Omental fat pad (tissue), 4 donors: ENCODE measurements around the gene PPP5C. TPM values are rescaled to one million over a fixed set of nuclear protein-coding genes. Genes with fewer than 3 reads are reported as not detected.
"Not testable (repeated sequence)": the region's sequence is repeated elsewhere in the genome, so short reads cannot be mapped to it uniquely, and the experiment has no call there.

Experiments
- ATAC-seq: fragments of 150-250 bp; one replicate; pipeline ENCODE4 v1.9.1; 2016; ENCODE audit warnings: mild to moderate bottlenecking, moderate library complexity; ENCODE audit not compliant: low FRiP score
- DNase-seq: peaks from one replicate; pipeline ENCODE4 v3.0.0-alpha.2; 2019; ENCODE audit warnings: low spot score
- CTCF ChIP-seq, 3 donors: fragments of 450-650 bp; IDR thresholded peaks; one replicate each; pipeline ENCODE4 v1.5.1; 2016 to 2017; ENCODE audit warnings: antibody characterized with exemption in 3 of 3, mild to moderate bottlenecking in 3 of 3, moderate library complexity in 2 of 3
- total RNA-seq, 4 donors: library from RNA; depleted of rRNA; stranded (reverse); fragments of >200 nt; gene quantifications; one replicate each; pipeline ENCODE4 v1.1.0, GENCODE V29; 2016

The PPP5C gene
- total RNA-seq, 4 donors from 2014 or later: 43.2 to 63.8 (median 49.5) TPM

GRCh38 chr19:46319613-46320012 is 27.3 kb upstream of the PPP5C start:
- ATAC-seq: no peak
- no peak for DNase-seq

GRCh38 chr19:46320559-46320958 is 26.3 kb upstream of the PPP5C start:
- ATAC-seq: no peak
- no peak for TF ChIP-seq CTCF (IDR thresholded peaks at IDR 0.05)
- DNase-seq: no peak

More at GRCh38 chr19:46319613-46320012, 27.3 kb upstream of the PPP5C start:
- TF ChIP-seq CTCF (IDR thresholded peaks at IDR 0.05): no peak

GRCh38 chr19:46321653-46322052 is 25.2 kb upstream of the PPP5C start:
- DNase-seq (no peak), ATAC-seq (no peak)
- no peak for TF ChIP-seq CTCF (IDR thresholded peaks at IDR 0.05)

- DNase-seq, ATAC-seq: not testable (repeated sequence)
Observed at GRCh38 chr19:46323227-46323626, 23.7 kb upstream of the PPP5C start.

- no peak for TF ChIP-seq CTCF (IDR thresholded peaks at IDR 0.05)
- DNase-seq (no peak), ATAC-seq (no peak)
Observed at GRCh38 chr19:46324277-46324676, 22.6 kb upstream of the PPP5C start.

GRCh38 chr19:46326608-46327007 is 20.3 kb upstream of the PPP5C start:
- DNase-seq: no peak
- TF ChIP-seq CTCF (IDR thresholded peaks at IDR 0.05): no peak
- no peak for ATAC-seq

GRCh38 chr19:46328079-46328478 is 18.8 kb upstream of the PPP5C start:
- TF ChIP-seq CTCF (IDR thresholded peaks at IDR 0.05): no peak
- no peak for DNase-seq
- ATAC-seq: no peak
